ENCODE measurements around the gene CCER1.

DNA sequence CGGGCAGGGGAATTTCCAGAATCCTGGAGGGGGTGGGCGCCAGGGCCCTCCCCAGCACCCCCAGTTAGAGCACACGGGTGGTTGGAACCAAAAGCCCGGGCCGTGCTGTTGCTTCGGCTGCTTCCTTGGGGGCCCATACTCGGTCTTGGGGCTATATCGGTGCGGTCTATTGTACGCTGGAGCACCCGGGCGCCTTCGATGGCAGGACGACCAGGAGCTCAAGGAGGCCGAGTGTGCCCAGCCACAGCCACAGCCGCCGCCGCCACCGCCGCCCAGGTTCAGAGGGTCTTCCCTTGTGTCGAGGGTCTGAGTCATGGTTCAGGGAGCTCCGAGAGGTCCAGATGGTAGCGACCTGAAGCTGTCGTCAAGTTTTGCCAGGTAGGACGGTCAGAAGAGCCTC lies 548 bp downstream of the CCER1 start:
- TF ChIP-seq, protein P1, sequence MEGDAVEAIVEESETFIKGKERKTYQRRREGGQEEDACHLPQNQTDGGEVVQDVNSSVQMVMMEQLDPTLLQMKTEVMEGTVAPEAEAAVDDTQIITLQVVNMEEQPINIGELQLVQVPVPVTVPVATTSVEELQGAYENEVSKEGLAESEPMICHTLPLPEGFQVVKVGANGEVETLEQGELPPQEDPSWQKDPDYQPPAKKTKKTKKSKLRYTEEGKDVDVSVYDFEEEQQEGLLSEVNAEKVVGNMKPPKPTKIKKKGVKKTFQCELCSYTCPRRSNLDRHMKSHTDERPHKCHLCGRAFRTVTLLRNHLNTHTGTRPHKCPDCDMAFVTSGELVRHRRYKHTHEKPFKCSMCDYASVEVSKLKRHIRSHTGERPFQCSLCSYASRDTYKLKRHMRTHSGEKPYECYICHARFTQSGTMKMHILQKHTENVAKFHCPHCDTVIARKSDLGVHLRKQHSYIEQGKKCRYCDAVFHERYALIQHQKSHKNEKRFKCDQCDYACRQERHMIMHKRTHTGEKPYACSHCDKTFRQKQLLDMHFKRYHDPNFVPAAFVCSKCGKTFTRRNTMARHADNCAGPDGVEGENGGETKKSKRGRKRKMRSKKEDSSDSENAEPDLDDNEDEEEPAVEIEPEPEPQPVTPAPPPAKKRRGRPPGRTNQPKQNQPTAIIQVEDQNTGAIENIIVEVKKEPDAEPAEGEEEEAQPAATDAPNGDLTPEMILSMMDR (IDR thresholded peaks at IDR 0.05) = no peak
- TF ChIP-seq POLR2A (IDR thresholded peaks at IDR 0.05) = no peak

Measured in heart left ventricle (tissue), 13 donors.